Thoracic aorta (tissue), 2 donors: ENCODE data around the gene SLC50A1. TPM values are rescaled to one million over a fixed set of nuclear protein-coding genes. Genes with fewer than 3 reads are reported as not detected.

Source experiments
- ATAC-seq: fragments of 150-250 bp; one replicate; pipeline ENCODE4 v1.8.0; 2017; ENCODE audit warnings: low read depth; ENCODE audit not compliant: insufficient number of reproducible peaks, low FRiP score
- DNase-seq: peaks from one replicate; pipeline ENCODE4 v3.0.0-alpha.2; 2020; ENCODE audit warnings: low spot score
- H3K27ac ChIP-seq, 2 donors: fragments of 200-600 bp; sonication (generic); 1 replicate in 1 of 2; 2 replicates in 1 of 2; pipeline ENCODE4 v1.5.1; 2016; ENCODE audit warnings: mild to moderate bottlenecking in 2 of 2, moderate library complexity in 2 of 2
- H3K27me3 ChIP-seq: fragments of 200-600 bp; sonication (generic); replicated peaks from 2 replicates; pipeline ENCODE4 v1.6.0; 2016; ENCODE audit warnings: mild to moderate bottlenecking; ENCODE audit not compliant: insufficient read depth
- H3K36me3 ChIP-seq: fragments of 200-600 bp; sonication (generic); one replicate; pipeline ENCODE4 v1.5.1; 2016
- H3K4me1 ChIP-seq, 2 donors: fragments of 200-600 bp; sonication (generic); 1 replicate in 1 of 2; 2 replicates in 1 of 2; pipeline versions ENCODE4 v1.5.1 to v1.6.0; 2016; ENCODE audit warnings: low read depth in 2 of 2, mild to moderate bottlenecking in 1 of 2; ENCODE audit not compliant: control insufficient read depth in 1 of 2
- H3K4me3 ChIP-seq: fragments of 200-600 bp; sonication (generic); 2 replicates; pipeline ENCODE4 v1.5.1; 2016; ENCODE audit warnings: mild to moderate bottlenecking
- H3K9me3 ChIP-seq: fragments of 200-600 bp; sonication (generic); 2 replicates; pipeline ENCODE4 v1.5.1; 2016
- total RNA-seq, 2 donors: library from RNA; depleted of rRNA; stranded (reverse); fragments of >200 nt; gene quantifications; one replicate each; pipeline versions ENCODE4 v1.1.0 to v1.2.3, GENCODE V29; 2016
- TF ChIP-seq, protein P1 (sequence below): fragments of 200-600 bp; sonication (generic); IDR thresholded peaks from one replicate; pipeline ENCODE4 v1.5.1; 2019; ENCODE audit warnings: antibody characterized with exemption

Gene SLC50A1
- total RNA-seq, 2 donors from 2014 or later: 13.0 to 22.2 TPM

DNA sequence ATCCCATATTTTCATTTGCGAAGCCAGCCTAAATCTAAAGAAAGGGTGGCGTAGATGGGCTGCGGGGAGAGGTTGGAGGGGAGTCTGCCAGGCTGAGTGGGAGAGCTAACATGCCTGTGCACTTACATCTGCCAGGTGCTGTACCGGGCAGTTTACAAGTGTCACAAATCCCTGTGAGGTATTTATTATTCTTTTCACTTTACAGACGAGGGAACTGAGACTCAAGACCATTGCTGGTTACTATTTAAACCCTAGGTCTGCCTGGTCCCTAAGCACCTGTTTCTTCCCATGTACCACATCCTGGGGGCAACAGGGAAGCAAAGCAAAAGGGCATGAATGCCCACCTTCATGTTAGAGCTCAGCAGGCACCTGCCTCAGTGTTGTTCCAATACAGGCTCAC lies 27.4 kb upstream of the SLC50A1 start:
- Histone ChIP-seq H3K4me3 (no peak overlapping the region), H3K27me3 (no peaks in the 10 kb centered on the region), H3K27ac (no peak overlapping the region), H3K4me1 (no peaks in the 10 kb centered on the region), H3K36me3 (no peaks in the 10 kb centered on the region), H3K9me3 (no peaks in the 10 kb centered on the region)
- DNase-seq (no peak), ATAC-seq (no peak)
- TF ChIP-seq, protein P1, sequence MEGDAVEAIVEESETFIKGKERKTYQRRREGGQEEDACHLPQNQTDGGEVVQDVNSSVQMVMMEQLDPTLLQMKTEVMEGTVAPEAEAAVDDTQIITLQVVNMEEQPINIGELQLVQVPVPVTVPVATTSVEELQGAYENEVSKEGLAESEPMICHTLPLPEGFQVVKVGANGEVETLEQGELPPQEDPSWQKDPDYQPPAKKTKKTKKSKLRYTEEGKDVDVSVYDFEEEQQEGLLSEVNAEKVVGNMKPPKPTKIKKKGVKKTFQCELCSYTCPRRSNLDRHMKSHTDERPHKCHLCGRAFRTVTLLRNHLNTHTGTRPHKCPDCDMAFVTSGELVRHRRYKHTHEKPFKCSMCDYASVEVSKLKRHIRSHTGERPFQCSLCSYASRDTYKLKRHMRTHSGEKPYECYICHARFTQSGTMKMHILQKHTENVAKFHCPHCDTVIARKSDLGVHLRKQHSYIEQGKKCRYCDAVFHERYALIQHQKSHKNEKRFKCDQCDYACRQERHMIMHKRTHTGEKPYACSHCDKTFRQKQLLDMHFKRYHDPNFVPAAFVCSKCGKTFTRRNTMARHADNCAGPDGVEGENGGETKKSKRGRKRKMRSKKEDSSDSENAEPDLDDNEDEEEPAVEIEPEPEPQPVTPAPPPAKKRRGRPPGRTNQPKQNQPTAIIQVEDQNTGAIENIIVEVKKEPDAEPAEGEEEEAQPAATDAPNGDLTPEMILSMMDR: no peak

DNA sequence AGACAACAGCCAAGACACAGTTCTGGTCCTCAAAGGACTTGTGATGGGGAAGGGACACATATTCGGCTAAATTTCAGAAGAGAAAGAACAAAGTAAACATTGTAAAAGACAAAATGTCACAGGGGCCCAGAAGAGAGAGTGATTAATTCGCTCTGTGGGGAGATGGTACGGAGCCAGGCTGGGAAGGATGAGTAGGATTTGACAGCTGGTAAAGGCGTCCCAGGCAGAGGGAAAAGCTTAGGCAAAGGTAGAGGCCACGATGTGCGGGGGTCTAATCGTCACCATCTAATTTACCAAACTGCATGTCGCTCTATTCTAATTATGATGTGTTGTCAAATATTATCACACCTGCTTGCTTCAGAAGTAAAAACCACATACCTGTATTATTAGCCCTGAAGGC lies 25.3 kb upstream of the SLC50A1 start:
- Histone ChIP-seq H3K36me3 (no peaks in the 10 kb centered on the region), H3K4me3 (no peak overlapping the region), H3K9me3 (no peaks in the 10 kb centered on the region), H3K27me3 (no peaks in the 10 kb centered on the region), H3K4me1 (no peaks in the 10 kb centered on the region), H3K27ac (no peak overlapping the region)
- ATAC-seq: no peak
- TF ChIP-seq, protein P1: no peak
- DNase-seq: no peak

DNA sequence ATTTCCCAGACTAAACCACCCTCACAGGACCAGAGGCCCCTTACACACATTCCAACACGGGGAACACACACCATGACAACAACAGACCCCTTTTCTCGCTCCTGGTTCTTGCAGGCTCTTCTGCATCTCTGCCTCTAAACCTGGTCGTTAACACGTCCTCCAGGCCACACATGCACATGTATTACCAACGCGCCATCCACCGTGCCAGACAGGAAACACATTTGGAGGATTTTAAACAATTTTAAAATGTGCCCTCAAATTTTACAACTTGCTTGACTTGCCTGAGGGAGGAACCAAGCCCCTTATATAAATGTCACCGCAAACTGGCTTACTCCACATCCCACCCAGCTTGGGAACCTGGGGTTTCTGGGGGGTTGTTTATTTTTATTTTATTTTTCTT lies 24.8 kb upstream of the SLC50A1 start:
- Histone ChIP-seq H3K27ac (no peak overlapping the region), H3K9me3 (no peaks in the 10 kb centered on the region), H3K4me1 (no peaks in the 10 kb centered on the region), H3K4me3 (no peak overlapping the region), H3K27me3 (no peaks in the 10 kb centered on the region), H3K36me3 (no peaks in the 10 kb centered on the region)
- TF ChIP-seq, protein P1: no peak
- no peak for ATAC-seq
- no peak for DNase-seq

DNA sequence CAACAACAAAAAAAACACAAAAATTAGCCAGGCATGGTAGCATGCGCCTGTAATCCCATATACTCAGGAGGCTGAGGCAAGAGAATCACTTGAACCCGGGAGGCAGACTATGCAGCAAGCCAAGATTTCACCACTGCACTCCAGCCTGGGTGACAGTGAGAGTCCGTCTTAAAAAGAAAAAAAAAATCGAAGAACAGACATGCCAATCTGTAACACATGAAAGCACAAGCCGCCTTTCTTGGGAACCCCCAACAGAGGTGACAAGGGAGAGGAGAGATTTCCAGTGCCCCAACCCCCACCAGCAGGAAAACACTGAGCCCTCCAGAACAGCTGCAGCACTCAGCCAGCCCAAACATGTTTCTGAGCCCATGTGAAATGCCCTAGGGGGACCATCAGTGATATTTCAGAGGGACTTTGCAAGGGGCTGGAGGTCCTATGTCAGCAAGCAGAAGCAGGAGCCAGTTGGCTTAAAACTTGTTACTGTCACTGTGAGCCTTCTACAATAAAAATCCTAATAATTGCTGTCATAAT lies 22.1 kb upstream of the SLC50A1 start:
- no peak overlapping the region for H3K4me3 ChIP-seq
- no peak overlapping the region for H3K27ac ChIP-seq
- TF ChIP-seq, protein P1: no peak
- ATAC-seq (no peak), DNase-seq (no peak)
- no peaks in the 10 kb centered on the region for H3K27me3 ChIP-seq
- H3K4me1 ChIP-seq: no peaks in the 10 kb centered on the region
- no peaks in the 10 kb centered on the region for H3K36me3 ChIP-seq
- no peaks in the 10 kb centered on the region for H3K9me3 ChIP-seq

DNA sequence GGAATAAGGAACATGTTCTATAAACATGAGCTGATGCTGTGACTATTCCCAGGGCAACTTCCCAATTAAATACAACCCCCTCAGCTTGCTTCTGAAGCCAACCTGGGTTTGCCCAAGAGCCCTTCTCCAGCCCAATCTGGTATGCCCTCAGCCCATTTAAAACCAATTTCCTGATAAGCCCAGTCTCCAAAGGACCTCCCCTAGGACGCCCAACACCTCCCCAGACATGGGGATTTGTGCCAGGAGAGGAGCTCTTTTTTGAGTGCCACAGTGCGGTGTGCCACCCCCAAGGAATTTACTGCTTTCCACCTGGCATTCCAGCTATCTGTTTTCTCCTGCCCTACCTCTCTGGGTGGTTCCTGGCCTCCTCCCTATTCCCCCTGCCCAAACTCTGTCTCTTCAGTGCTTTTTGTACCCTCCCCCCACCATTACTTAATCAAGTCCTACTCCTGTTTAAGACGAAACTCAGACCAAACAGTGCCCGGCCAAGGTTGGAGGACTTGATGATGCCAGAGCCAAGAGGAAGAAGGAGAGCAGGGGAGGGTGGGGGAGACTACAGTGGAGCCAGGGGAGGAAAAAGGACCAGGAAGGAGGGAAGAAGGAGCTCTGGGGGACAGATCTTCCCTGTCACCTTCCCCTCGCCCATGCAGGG lies 19.4 kb upstream of the SLC50A1 start:
- Histone ChIP-seq H3K27me3 (no peaks in the 10 kb centered on the region), H3K9me3 (no peaks in the 10 kb centered on the region), H3K27ac (no peak overlapping the region), H3K36me3 (no peaks in the 10 kb centered on the region), H3K4me1 (no peaks in the 10 kb centered on the region), H3K4me3 (no peak overlapping the region)
- ATAC-seq (no peak), DNase-seq (no peak)
- TF ChIP-seq, protein P1: no peak
